H1 (cell line): Measurements from ENCODE around the gene ANKRD60. TPM values are rescaled to one million over a fixed set of nuclear protein-coding genes. Genes with fewer than 3 reads are reported as not detected.

ENCODE experiments used
- BACH1 ChIP-seq: IDR thresholded peaks from 2 replicates; pipeline ENCODE4 v1.6.1; 2012; ENCODE audit warnings: low read length, improper control_type of control experiment
- CHD7 ChIP-seq: fragments of 300-600 bp; sonication (generic); IDR thresholded peaks from 2 replicates; pipeline ENCODE4 v1.7.1; 2012; ENCODE audit warnings: low read length, moderate library complexity, mild to moderate bottlenecking, inconsistent platforms; ENCODE audit not compliant: insufficient replicate concordance
- polyA plus RNA-seq, 7 experiments: library from polyadenylated mRNA; depleted of rRNA in 3 of 7; stranded (reverse) in 5 of 7; unstranded in 2 of 7; fragments of >200 nt in 5 of 7; fragments of 200-250 nt in 2 of 7; gene quantifications; 1 replicate in 5 of 7; 2 replicates in 1 of 7; 4 replicates in 1 of 7; pipeline versions ENCODE4 v1.2.1 to v1.2.3, GENCODE V29; 2011 to 2013; ENCODE audit warnings: missing spikeins in 2 of 7, mixed read lengths in 2 of 7
- total RNA-seq: library from RNA; stranded (reverse); fragmentation: NEBNext Ultra II Directional; extraction: Animal tissue kit (Norgen Biotek cat#: 25700); gene quantifications from 2 replicates; pipeline ENCODE4 v1.2.1, GENCODE V29; 2021

The ANKRD60 gene
- total and polyA plus RNA-seq, 2 of the 8 experiments (the other 6 are each of a cell fraction or from before 2014, with no cell fraction given) = not detected

- TF ChIP-seq CHD7 (no peak), BACH1 (no peak)
Measured at GRCh38 chr20:58256842-58257241, 28.4 kb upstream of the ANKRD60 start (continued).
